CD14-positive monocyte (primary cell): ENCODE results near the gene KCNB1. TPM values are rescaled to one million over a fixed set of nuclear protein-coding genes. Genes with fewer than 3 reads are reported as not detected.

Source experiments
- DNase-seq, 3 donors: peaks; one replicate each; pipeline ENCODE4 v3.0.0-alpha.2; 2011 to 2022
- H2AFZ ChIP-seq: 2 replicates; pipeline ENCODE4 v1.6.0; 2012; ENCODE audit warnings: mild to moderate bottlenecking, low read depth, low read length, inconsistent platforms; ENCODE audit not compliant: insufficient read depth, poor library complexity, severe bottlenecking
- H3K27ac ChIP-seq, 2 donors: 1 replicate in 1 of 2; 2 replicates in 1 of 2; pipeline ENCODE4 v1.5.1; 2012 to 2013; ENCODE audit warnings: low read length in 2 of 2, control low read depth in 1 of 2, inconsistent platforms in 1 of 2, low read depth in 1 of 2, mild to moderate bottlenecking in 1 of 2
- H3K27me3 ChIP-seq, 2 donors: one replicate each; pipeline versions ENCODE4 v1.6.0 to v1.6.1; 2011 to 2013; ENCODE audit warnings: low read length in 2 of 2; ENCODE audit not compliant: control insufficient read depth in 2 of 2, insufficient read depth in 2 of 2
- H3K36me3 ChIP-seq, 2 donors: replicated peaks in 1 of 2; 1 replicate in 1 of 2; 2 replicates in 1 of 2; pipeline versions ENCODE4 v1.5.1 to v1.6.1; 2012 to 2013; ENCODE audit warnings: low read length in 2 of 2, control low read depth in 1 of 2, inconsistent platforms in 1 of 2, mild to moderate bottlenecking in 1 of 2; ENCODE audit not compliant: insufficient read depth in 2 of 2, control insufficient read depth in 1 of 2
- H3K4me1 ChIP-seq, 2 donors: 1 replicate in 1 of 2; 2 replicates in 1 of 2; pipeline versions ENCODE4 v1.5.1 to v1.6.1; 2012 to 2013; ENCODE audit warnings: low read length in 2 of 2, control low read depth in 1 of 2, inconsistent platforms in 1 of 2, mild to moderate bottlenecking in 1 of 2, moderate library complexity in 1 of 2; ENCODE audit not compliant: insufficient read depth in 2 of 2, control insufficient read depth in 1 of 2
- H3K4me2 ChIP-seq: replicated peaks from 2 replicates; pipeline ENCODE3; 2012; ENCODE audit warnings: low read length, moderate library complexity, mild to moderate bottlenecking; ENCODE audit not compliant: poor library complexity, severe bottlenecking; ENCODE audit errors: extremely low read depth
- H3K4me3 ChIP-seq, 3 experiments: fragments of 200-600 bp in 1 of 3; sonication (generic) in 1 of 3; replicated peaks in 1 of 3; 1 replicate in 2 of 3; 2 replicates in 1 of 3; pipeline ENCODE4 v1.5.1; 2011 to 2013; ENCODE audit warnings: low read length in 3 of 3, mild to moderate bottlenecking in 3 of 3, control low read depth in 2 of 3, low read depth in 2 of 3, inconsistent platforms in 1 of 3, moderate library complexity in 1 of 3
- H3K79me2 ChIP-seq: 2 replicates; pipeline ENCODE4 v1.6.0; 2012; ENCODE audit warnings: mild to moderate bottlenecking, control low read depth, inconsistent platforms, low read length, moderate library complexity; ENCODE audit not compliant: insufficient read depth
- H3K9ac ChIP-seq: 2 replicates; pipeline ENCODE4 v1.6.0; 2017; ENCODE audit warnings: low read length, mild to moderate bottlenecking; ENCODE audit not compliant: insufficient read depth, poor library complexity, severe bottlenecking
- H3K9me3 ChIP-seq, 2 donors: replicated peaks in 1 of 2; 1 replicate in 1 of 2; 2 replicates in 1 of 2; pipeline versions ENCODE4 v1.5.1 to v1.6.1; 2012 to 2013; ENCODE audit warnings: low read length in 2 of 2, control low read depth in 1 of 2; ENCODE audit not compliant: control insufficient read depth in 1 of 2, insufficient read depth in 1 of 2
- H4K20me1 ChIP-seq: 2 replicates; pipeline ENCODE4 v1.6.0; 2012; ENCODE audit warnings: mild to moderate bottlenecking, low read length, control low read depth, moderate library complexity; ENCODE audit not compliant: insufficient read depth
- H3K27ac Mint-ChIP-seq, 7 donors: one replicate each; pipeline ENCODE4 v1.8.0; 2020; ENCODE audit warnings: mild to moderate bottlenecking in 7 of 7, mixed read lengths in 7 of 7, moderate library complexity in 6 of 7, inconsistent platforms in 2 of 7
- H3K27me3 Mint-ChIP-seq, 3 donors: one replicate each; pipeline ENCODE4 v1.8.0; 2021 to 2022; ENCODE audit warnings: low read depth in 3 of 3, mild to moderate bottlenecking in 3 of 3, mixed read lengths in 3 of 3, moderate library complexity in 3 of 3, inconsistent platforms in 1 of 3
- H3K36me3 Mint-ChIP-seq, 2 donors: one replicate each; pipeline ENCODE4 v1.8.0; 2020; ENCODE audit warnings: mixed read lengths in 2 of 2, inconsistent platforms in 1 of 2, mild to moderate bottlenecking in 1 of 2
- H3K4me1 Mint-ChIP-seq: one replicate; pipeline ENCODE4 v1.8.0; 2020; ENCODE audit warnings: mild to moderate bottlenecking, mixed read lengths
- H3K4me3 Mint-ChIP-seq, 2 donors: one replicate each; pipeline ENCODE4 v1.8.0; 2020; ENCODE audit warnings: mild to moderate bottlenecking in 2 of 2, mixed read lengths in 2 of 2, moderate library complexity in 1 of 2
- H3K9me3 Mint-ChIP-seq, 7 donors: one replicate each; pipeline ENCODE4 v1.8.0; 2020 to 2022; ENCODE audit warnings: mixed read lengths in 7 of 7, mild to moderate bottlenecking in 6 of 7, moderate library complexity in 6 of 7, inconsistent platforms in 2 of 7
- CTCF ChIP-seq: fragments of 200-600 bp; IDR thresholded peaks from one replicate; pipeline ENCODE4 v1.8.0; 2022; ENCODE audit warnings: antibody characterized with exemption, mild to moderate bottlenecking
- WGBS: methylation state at CpG from one replicate; pipeline ENCODE4 v1.1.5; 2013; ENCODE audit warnings: missing lambda C conversion rate; ENCODE audit not compliant: insufficient coverage; 5-methylcytosine and 5-hydroxymethylcytosine counted together
- intact Hi-C, 2 donors: fragments of 100-400 bp; cut with micrococcal nuclease; formaldehyde crosslinking; loops; one replicate each; pipeline versions ENCODE4 v1.15.0 to v1.15.1; 2023
- polyA plus RNA-seq, 3 donors: library from polyadenylated mRNA; depleted of rRNA in 1 of 3; unstranded in 2 of 3; stranded (reverse) in 1 of 3; fragments of 300-500 nt in 2 of 3; fragments of >200 nt in 1 of 3; fragmentation: Illumina TruSeq in 2 of 3; gene quantifications; 1 replicate in 2 of 3; 2 replicates in 1 of 3; pipeline ENCODE4 v1.2.3, GENCODE V29; 2012 to 2021

Gene KCNB1
- polyA plus RNA-seq, 3 donors = not detected

GRCh38 chr20:49505518-49505917, 23.1 kb upstream of the KCNB1 start:
- no peaks in the 10 kb centered on the region for H4K20me1 ChIP-seq
- H3K36me3 Mint-ChIP-seq = no peaks in the 10 kb centered on the region
- no peak overlapping the region for H3K4me3 ChIP-seq
- TF ChIP-seq CTCF = no peak
- H3K9me3 Mint-ChIP-seq = peaks cover 0 to 5% (median 0%) of the 10 kb centered on the region in 7 donors
- H3K36me3 ChIP-seq = no peaks in the 10 kb centered on the region
- WGBS = 0% methylated on average over 4 of the region's 9 CpGs
- peaks cover 17 to 33% (median 24%) of the 10 kb centered on the region in 3 donors for H3K27me3 Mint-ChIP-seq
- no peaks in the 10 kb centered on the region for H3K4me1 Mint-ChIP-seq
- H3K79me2 ChIP-seq = no peaks in the 10 kb centered on the region
- no peak overlapping the region for H3K4me2 ChIP-seq
- H3K27me3 ChIP-seq = peaks cover 0 to 4% of the 10 kb centered on the region in 2 donors
- no peak overlapping the region for H3K27ac Mint-ChIP-seq
- H3K27ac ChIP-seq = no peak overlapping the region
- no peak overlapping the region for H3K9ac ChIP-seq
- no peaks in the 10 kb centered on the region for H3K4me1 ChIP-seq
- no peak overlapping the region for H3K4me3 Mint-ChIP-seq
- H2AFZ ChIP-seq = no peak overlapping the region
- peaks cover 0 to 2% of the 10 kb centered on the region in 2 donors for H3K9me3 ChIP-seq
- no peak for DNase-seq
- intact Hi-C loops = no loop called here

DNA sequence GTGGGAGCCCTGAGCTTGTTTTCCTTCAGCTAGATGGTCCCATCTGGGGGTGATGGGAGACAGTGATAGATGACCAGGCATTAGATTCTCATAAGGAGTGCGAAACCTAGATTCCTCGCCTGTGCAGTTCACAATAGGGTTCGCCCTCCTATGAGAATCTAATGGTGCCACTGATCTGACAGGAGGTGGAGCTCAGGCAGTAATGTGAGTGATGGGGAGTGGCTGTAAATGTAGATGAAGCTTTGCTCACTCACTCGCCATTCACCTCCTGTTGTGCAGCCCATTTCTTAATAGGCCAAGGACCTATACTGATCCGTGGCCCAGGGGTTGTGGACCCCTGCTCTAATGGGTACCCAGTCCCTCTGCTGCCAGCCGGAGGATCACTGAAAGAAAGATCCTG, 20.7 kb upstream of the KCNB1 start:
- no peaks in the 10 kb centered on the region for H3K36me3 Mint-ChIP-seq
- Histone ChIP-seq H3K9me3 (peaks cover 0 to 2% of the 10 kb centered on the region in 2 donors), H3K27ac (no peak overlapping the region), H3K4me3 (no peak overlapping the region), H4K20me1 (no peaks in the 10 kb centered on the region), H3K36me3 (no peaks in the 10 kb centered on the region), H3K79me2 (no peaks in the 10 kb centered on the region), H3K27me3 (peaks cover 0 to 4% of the 10 kb centered on the region in 2 donors), H2AFZ (no peak overlapping the region), H3K4me1 (no peaks in the 10 kb centered on the region), H3K4me2 (no peak overlapping the region), H3K9ac (no peak overlapping the region)
- no peak overlapping the region for H3K4me3 Mint-ChIP-seq
- intact Hi-C loops = no loop called here
- H3K27me3 Mint-ChIP-seq = peaks cover 18 to 29% (median 25%) of the 10 kb centered on the region in 3 donors
- no peak for DNase-seq
- 86% methylated on average over 5 of the region's 6 CpGs for WGBS
- H3K9me3 Mint-ChIP-seq = peaks cover 0 to 5% (median 2%) of the 10 kb centered on the region in 7 donors
- H3K27ac Mint-ChIP-seq = no peak overlapping the region
- TF ChIP-seq CTCF = no peak
- H3K4me1 Mint-ChIP-seq = no peaks in the 10 kb centered on the region
